Colonic mucosa (tissue), 4 donors: Measurements from ENCODE around the gene GAL3ST3. TPM values are rescaled to one million over a fixed set of nuclear protein-coding genes. Genes with fewer than 3 reads are reported as not detected.

Experiments
- DNase-seq: peaks from one replicate; pipeline ENCODE4 v3.0.0-alpha.2; 2020
- H3K27ac ChIP-seq: fragments of 200-600 bp; one replicate; pipeline ENCODE4 v1.8.0; 2021
- H3K27me3 ChIP-seq: fragments of 200-600 bp; one replicate; pipeline ENCODE4 v1.8.0; 2021
- H3K36me3 ChIP-seq: fragments of 200-600 bp; one replicate; pipeline ENCODE4 v1.8.0; 2021
- H3K4me1 ChIP-seq: fragments of 200-600 bp; one replicate; pipeline ENCODE4 v1.8.0; 2021; ENCODE audit warnings: mild to moderate bottlenecking
- H3K4me3 ChIP-seq: fragments of 200-600 bp; one replicate; pipeline ENCODE4 v1.8.0; 2021
- H3K9ac ChIP-seq, 2 donors: one replicate each; pipeline ENCODE4 v1.7.0; 2013; ENCODE audit warnings: control low read depth in 2 of 2, low read depth in 2 of 2, low read length in 2 of 2
- H3K9me3 ChIP-seq: fragments of 200-600 bp; one replicate; pipeline ENCODE4 v1.8.0; 2021
- CTCF ChIP-seq: fragments of 200-600 bp; IDR thresholded peaks from one replicate; pipeline ENCODE4 v1.8.0; 2022; ENCODE audit warnings: antibody characterized with exemption, mild to moderate bottlenecking
- intact Hi-C: fragments of 100-400 bp; cut with DNase I; formaldehyde crosslinking; loops from one replicate; pipeline ENCODE4 v1.14.1; 2022
- total RNA-seq, 2 donors: library from RNA; stranded (reverse); fragmentation: NEBNext Ultra II Directional in 1 of 2; extraction: Animal tissue kit (Norgen Biotek cat#: 25700) in 1 of 2; gene quantifications; one replicate each; pipeline ENCODE4 v1.2.1, GENCODE V29; 2021
- donor health status: healthy.
- donor health status: DM: no; HTN: no; CAD: no.
- donor health status: DM: no; HTN: no; CAD: no.

The GAL3ST3 gene
- total RNA-seq, 2 donors from 2014 or later = not detected

DNA sequence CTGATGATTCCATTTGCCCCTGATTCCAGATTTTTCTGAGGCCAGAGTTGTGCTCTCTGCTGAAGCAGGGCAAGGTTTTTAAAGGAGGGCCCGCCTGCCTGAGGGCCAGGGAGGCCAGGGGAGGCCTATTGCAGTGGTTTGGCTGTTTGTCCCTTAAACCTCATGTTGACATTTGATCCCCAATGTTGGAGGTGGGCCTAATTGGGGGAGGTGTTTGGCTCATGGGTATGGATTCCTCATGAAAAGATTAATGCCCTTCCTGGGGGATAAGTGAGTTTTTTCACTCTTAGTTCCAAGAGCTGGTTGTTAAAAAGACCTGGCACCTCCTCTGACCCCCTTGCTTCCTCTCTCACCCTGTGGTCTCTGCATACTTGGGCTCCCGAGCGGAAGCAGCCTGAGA lies 9.2 kb downstream of the GAL3ST3 start:
- no peak for TF ChIP-seq CTCF
- intact Hi-C loops = no loop called here
- DNase-seq = no peak

DNA sequence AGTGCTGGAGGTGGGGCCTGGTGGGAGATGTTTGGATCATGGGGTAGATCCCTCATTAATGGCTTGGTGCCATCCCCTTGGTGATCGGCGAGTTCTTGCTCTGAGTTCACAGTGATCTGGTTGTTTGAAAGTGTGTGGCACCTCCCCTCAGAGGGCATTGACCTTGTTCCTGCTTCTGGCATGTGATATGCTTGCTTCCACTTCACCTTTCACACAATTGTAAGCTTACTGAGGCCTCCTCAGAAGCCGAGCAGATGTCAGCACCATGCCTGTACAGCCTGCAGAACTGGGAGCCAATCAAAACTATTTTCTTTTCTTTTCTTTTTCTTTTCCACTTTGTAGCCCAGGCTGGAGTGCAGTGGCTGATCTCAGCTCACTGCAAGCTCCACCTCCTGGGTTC lies 11.6 kb downstream of the GAL3ST3 start:
- Histone ChIP-seq H3K4me3 (no peak overlapping the region), H3K9ac (no peak overlapping the region), H3K4me1 (no peaks in the 10 kb centered on the region), H3K27ac (no peak overlapping the region), H3K27me3 (no peaks in the 10 kb centered on the region), H3K9me3 (no peaks in the 10 kb centered on the region), H3K36me3 (no peaks in the 10 kb centered on the region)
- intact Hi-C loops = no loop called here
- DNase-seq = no peak
- no peak for TF ChIP-seq CTCF

More for the DNA sequence above, 9.2 kb downstream of the GAL3ST3 start:
- no peak overlapping the region for H3K9ac ChIP-seq
- H3K9me3 ChIP-seq = no peaks in the 10 kb centered on the region
- no peaks in the 10 kb centered on the region for H3K4me1 ChIP-seq
- no peak overlapping the region for H3K4me3 ChIP-seq
- H3K27ac ChIP-seq = no peak overlapping the region
- H3K36me3 ChIP-seq = no peaks in the 10 kb centered on the region
- H3K27me3 ChIP-seq = no peaks in the 10 kb centered on the region

- DNase-seq = no peak
- intact Hi-C loops = no loop called here
- Histone ChIP-seq H3K9ac (no peak overlapping the region), H3K4me3 (no peak overlapping the region), H3K27me3 (no peaks in the 10 kb centered on the region), H3K36me3 (no peaks in the 10 kb centered on the region), H3K27ac (no peak overlapping the region), H3K4me1 (no peaks in the 10 kb centered on the region), H3K9me3 (no peaks in the 10 kb centered on the region)
- TF ChIP-seq CTCF = no peak
Measured at GRCh38 chr11:66036334-66036710, 12.6 kb downstream of the GAL3ST3 start.

DNA sequence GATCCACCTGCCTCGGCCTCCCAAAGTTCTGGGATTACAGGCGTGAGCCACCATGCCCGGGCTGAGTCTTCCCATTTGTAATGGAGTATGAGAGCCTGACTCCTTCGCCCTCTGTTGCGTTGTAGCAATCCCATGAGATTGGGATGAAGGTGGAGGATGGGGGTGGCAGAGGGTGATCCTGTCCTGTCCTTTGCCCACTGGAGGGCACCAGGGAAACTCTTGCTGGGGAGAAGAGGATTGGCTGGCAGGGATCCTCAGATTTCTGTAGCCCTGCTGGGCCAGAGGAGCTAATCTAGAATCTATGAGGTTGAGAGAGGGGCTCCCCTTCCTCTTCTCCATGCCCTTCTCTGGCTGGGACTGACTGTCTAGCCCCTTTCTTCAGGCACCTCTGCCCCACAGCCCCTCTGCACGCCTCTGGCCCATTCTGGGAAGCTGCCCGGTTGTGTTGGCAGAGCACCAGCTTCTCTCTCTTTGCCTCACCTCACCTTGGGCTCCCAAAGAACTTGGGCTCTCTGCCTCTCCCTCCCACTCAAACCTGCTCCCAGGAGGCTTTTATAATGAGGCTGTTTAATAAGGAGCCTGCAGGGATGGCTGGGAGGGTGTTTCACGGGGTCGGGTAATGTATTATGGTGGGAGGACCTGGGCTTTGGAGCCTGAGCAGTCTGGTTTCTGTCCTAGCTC lies 13.2 kb downstream of the GAL3ST3 start:
- intact Hi-C loops = no loop called here
- H3K27me3 ChIP-seq = no peaks in the 10 kb centered on the region
- no peaks in the 10 kb centered on the region for H3K36me3 ChIP-seq
- no peak for DNase-seq
- no peaks in the 10 kb centered on the region for H3K9me3 ChIP-seq
- no peaks in the 10 kb centered on the region for H3K4me1 ChIP-seq
- no peak overlapping the region for H3K4me3 ChIP-seq
- no peak overlapping the region for H3K27ac ChIP-seq
- no peak for TF ChIP-seq CTCF
- no peak overlapping the region for H3K9ac ChIP-seq

DNA sequence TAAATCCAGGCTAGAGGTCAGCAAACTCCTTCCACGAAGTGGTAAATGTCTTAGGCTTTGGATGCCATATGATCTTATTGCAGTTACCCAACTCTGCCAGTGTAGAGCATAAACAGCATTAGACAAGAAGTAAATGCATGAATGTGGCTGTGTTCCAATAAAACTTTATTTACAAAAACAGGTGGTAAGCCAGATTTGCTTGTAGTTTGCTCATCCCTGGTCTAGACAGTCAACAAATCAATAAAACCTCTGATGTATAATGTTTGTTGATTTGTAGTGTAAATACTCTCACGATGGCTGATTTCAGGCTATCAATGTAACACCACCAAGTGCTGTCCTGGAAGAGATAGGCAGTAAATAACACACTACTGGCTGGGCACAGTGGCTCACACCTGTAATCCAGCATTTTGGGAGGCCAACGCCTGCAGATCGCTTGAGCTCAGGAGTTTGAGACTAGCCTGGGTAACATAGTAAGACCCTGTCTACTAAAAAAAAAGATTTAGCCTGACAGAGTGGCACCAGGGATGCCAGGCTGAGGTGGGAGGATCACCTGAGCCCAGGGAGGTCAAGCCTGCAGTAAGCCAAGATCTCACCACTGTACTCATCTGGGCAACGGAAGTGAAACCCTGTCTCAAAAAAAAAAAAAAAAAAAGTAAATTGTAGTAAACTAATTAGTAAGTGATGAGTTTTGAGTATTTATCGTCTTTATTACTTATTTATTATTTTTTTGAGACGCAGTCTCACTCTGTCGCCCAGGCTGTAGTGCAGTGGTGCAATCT lies 15.8 kb downstream of the GAL3ST3 start:
- Histone ChIP-seq H3K9me3 (no peaks in the 10 kb centered on the region), H3K36me3 (no peaks in the 10 kb centered on the region), H3K4me1 (no peaks in the 10 kb centered on the region), H3K27ac (no peak overlapping the region), H3K27me3 (no peaks in the 10 kb centered on the region), H3K9ac (no peak overlapping the region), H3K4me3 (no peak overlapping the region)
- intact Hi-C loops = no loop called here
- TF ChIP-seq CTCF = no peak
- no peak for DNase-seq
